Endodermal cell (in vitro differentiated cells): ENCODE results near the gene TRPV3. TPM values are rescaled to one million over a fixed set of nuclear protein-coding genes. Genes with fewer than 3 reads are reported as not detected.
A peak's percentile ranks its signal among the peaks of the same experiment; 100 is the strongest.

ENCODE experiments used
- DNase-seq: peaks from one replicate; pipeline ENCODE4 v3.0.0-alpha.2; 2017
- H3K27ac ChIP-seq: 2 replicates; pipeline ENCODE4 v1.5.1; 2013; ENCODE audit warnings: mild to moderate bottlenecking, low read depth, low read length, moderate library complexity
- H3K27me3 ChIP-seq: 2 replicates; pipeline ENCODE4 v1.6.1; 2013; ENCODE audit warnings: mild to moderate bottlenecking, low read length, moderate library complexity; ENCODE audit not compliant: insufficient read depth, control insufficient read depth, poor library complexity, severe bottlenecking
- H3K36me3 ChIP-seq: 2 replicates; pipeline ENCODE4 v1.7.0; 2013; ENCODE audit warnings: mild to moderate bottlenecking, low read length, moderate library complexity; ENCODE audit not compliant: control insufficient read depth, insufficient read depth
- H3K4me1 ChIP-seq: one replicate; pipeline ENCODE4 v1.7.0; 2013; ENCODE audit warnings: low read length; ENCODE audit not compliant: control insufficient read depth, insufficient read depth
- H3K4me3 ChIP-seq: 2 replicates; pipeline ENCODE4 v1.5.1; 2013; ENCODE audit warnings: mild to moderate bottlenecking, low read length, moderate library complexity
- H3K9ac ChIP-seq: 2 replicates; pipeline ENCODE4 v1.6.1; 2013; ENCODE audit warnings: mild to moderate bottlenecking, low read length, moderate library complexity; ENCODE audit not compliant: poor library complexity, severe bottlenecking; ENCODE audit errors: extremely low read depth
- H3K9me3 ChIP-seq: 2 replicates; pipeline ENCODE4 v1.6.1; 2013; ENCODE audit warnings: mild to moderate bottlenecking, low read length, moderate library complexity; ENCODE audit not compliant: control insufficient read depth
- H3K27ac Mint-ChIP-seq: 2 replicates; pipeline ENCODE4 v1.8.0; 2020; ENCODE audit warnings: mixed read lengths
- H3K27me3 Mint-ChIP-seq: 2 replicates; pipeline ENCODE4 v1.8.0; 2021; ENCODE audit warnings: mild to moderate bottlenecking, mixed read lengths; ENCODE audit not compliant: insufficient read depth
- H3K36me3 Mint-ChIP-seq: 2 replicates; pipeline ENCODE4 v1.8.0; 2020; ENCODE audit warnings: low read depth, mixed read lengths
- H3K4me1 Mint-ChIP-seq: 2 replicates; pipeline ENCODE4 v1.8.0; 2020; ENCODE audit warnings: mixed read lengths
- H3K4me3 Mint-ChIP-seq: 2 replicates; pipeline ENCODE4 v1.8.0; 2020; ENCODE audit warnings: mild to moderate bottlenecking, moderate library complexity, mixed read lengths
- H3K9me3 Mint-ChIP-seq: 2 replicates; pipeline ENCODE4 v1.8.0; 2020; ENCODE audit warnings: mild to moderate bottlenecking, mixed read lengths
- WGBS, 2 experiments: methylation state at CpG; one replicate each; pipeline versions ENCODE4 v1.1.5 to v1.1.7; 2013; ENCODE audit warnings: missing lambda C conversion rate in 2 of 2, mixed read lengths in 1 of 2; ENCODE audit not compliant: insufficient coverage in 1 of 2, insufficient read length in 1 of 2; 5-methylcytosine and 5-hydroxymethylcytosine counted together
- total RNA-seq, 2 donors: library from RNA; stranded (reverse); fragmentation: NEBNext Ultra II Directional in 1 of 2; extraction: Animal tissue kit (Norgen Biotek cat#: 25700) in 1 of 2; gene quantifications; 2 replicates in 1 of 2; 3 replicates in 1 of 2; pipeline ENCODE4 v1.2.1, GENCODE V29; 2021
- TF ChIP-seq, protein P1 (sequence below): fragments of 200-600 bp; sonication (generic); conservative IDR thresholded peaks from 2 replicates; pipeline ENCODE4 v1.5.0; 2021; ENCODE audit warnings: antibody characterized with exemption, mild to moderate bottlenecking

The TRPV3 gene
- total RNA-seq, 2 donors from 2014 or later = 6.2 to 11.3 TPM

- Histone ChIP-seq H3K4me3 (no peak overlapping the region), H3K9ac (no peak overlapping the region), H3K36me3 (peaks cover 32% of the 10 kb centered on the region), H3K27ac (no peak overlapping the region), H3K27me3 (no peaks in the 10 kb centered on the region), H3K4me1 (no peaks in the 10 kb centered on the region), H3K9me3 (no peaks in the 10 kb centered on the region)
- no peaks in the 10 kb centered on the region for H3K4me1 Mint-ChIP-seq
- TF ChIP-seq, protein P1, sequence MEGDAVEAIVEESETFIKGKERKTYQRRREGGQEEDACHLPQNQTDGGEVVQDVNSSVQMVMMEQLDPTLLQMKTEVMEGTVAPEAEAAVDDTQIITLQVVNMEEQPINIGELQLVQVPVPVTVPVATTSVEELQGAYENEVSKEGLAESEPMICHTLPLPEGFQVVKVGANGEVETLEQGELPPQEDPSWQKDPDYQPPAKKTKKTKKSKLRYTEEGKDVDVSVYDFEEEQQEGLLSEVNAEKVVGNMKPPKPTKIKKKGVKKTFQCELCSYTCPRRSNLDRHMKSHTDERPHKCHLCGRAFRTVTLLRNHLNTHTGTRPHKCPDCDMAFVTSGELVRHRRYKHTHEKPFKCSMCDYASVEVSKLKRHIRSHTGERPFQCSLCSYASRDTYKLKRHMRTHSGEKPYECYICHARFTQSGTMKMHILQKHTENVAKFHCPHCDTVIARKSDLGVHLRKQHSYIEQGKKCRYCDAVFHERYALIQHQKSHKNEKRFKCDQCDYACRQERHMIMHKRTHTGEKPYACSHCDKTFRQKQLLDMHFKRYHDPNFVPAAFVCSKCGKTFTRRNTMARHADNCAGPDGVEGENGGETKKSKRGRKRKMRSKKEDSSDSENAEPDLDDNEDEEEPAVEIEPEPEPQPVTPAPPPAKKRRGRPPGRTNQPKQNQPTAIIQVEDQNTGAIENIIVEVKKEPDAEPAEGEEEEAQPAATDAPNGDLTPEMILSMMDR = no peak
- H3K36me3 Mint-ChIP-seq = peaks cover 49% of the 10 kb centered on the region
- H3K27ac Mint-ChIP-seq = no peak overlapping the region
- 96 to 100% methylated on average over 4 to 17 of the region's 17 CpGs for WGBS, 2 experiments
- H3K9me3 Mint-ChIP-seq = no peaks in the 10 kb centered on the region
- no peak overlapping the region for H3K4me3 Mint-ChIP-seq
- no peaks in the 10 kb centered on the region for H3K27me3 Mint-ChIP-seq
- no peak for DNase-seq
Observed at GRCh38 chr17:3603119-3603869, 45.7 kb upstream of the TRPV3 start.

- H3K27ac Mint-ChIP-seq = no peak overlapping the region
- 81 to 87% methylated on average over 11 to 16 of the region's 16 CpGs for WGBS, 2 experiments
- H3K4me1 Mint-ChIP-seq = no peaks in the 10 kb centered on the region
- peak; percentile 86 for DNase-seq
- TF ChIP-seq, protein P1 = peak; percentile 78
- no peaks in the 10 kb centered on the region for H3K27me3 Mint-ChIP-seq
- H3K9me3 ChIP-seq = no peaks in the 10 kb centered on the region
- no peak overlapping the region for H3K27ac ChIP-seq
- no peaks in the 10 kb centered on the region for H3K27me3 ChIP-seq
- H3K4me3 ChIP-seq = no peak overlapping the region
- peaks cover 46% of the 10 kb centered on the region for H3K36me3 Mint-ChIP-seq
- H3K4me3 Mint-ChIP-seq = no peak overlapping the region
- H3K9me3 Mint-ChIP-seq = no peaks in the 10 kb centered on the region
- H3K36me3 ChIP-seq = peaks cover 25% of the 10 kb centered on the region
- H3K9ac ChIP-seq = no peak overlapping the region
- no peaks in the 10 kb centered on the region for H3K4me1 ChIP-seq
Observed at GRCh38 chr17:3602499-3602898, 44.9 kb upstream of the TRPV3 start.

DNA sequence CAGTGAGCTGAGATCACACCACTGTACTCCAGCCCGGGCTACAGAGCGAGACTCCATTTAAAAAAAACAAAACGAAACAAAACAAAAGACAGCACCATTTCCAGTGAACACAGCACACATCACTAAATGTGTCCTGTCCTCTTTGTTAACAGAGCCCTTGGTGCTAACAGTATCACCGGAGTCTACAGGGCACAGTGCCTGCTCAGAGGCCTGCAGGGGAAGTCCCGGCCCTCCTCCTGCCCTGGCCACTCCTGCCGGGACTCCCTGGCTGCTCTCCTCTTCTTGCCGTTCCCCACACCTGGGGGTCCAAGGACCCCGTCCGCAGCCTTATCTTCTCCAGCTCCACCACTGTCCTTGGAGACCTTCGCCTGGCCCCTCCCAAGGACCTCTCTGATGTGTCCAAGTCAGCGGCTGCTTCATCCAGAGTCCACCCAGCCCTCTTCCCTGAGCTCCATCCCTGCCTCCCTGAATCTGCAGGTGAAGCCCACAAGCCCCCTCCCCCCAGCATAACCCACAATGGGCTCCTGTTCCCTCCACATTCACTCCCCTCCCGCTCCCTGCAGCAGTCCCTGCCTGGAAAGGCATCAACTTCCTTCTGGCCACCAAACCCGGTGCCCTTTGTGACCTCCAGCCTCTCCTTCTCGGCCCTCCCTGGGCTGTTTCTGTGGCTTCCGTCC lies 43.1 kb upstream of the TRPV3 start:
- H3K9me3 Mint-ChIP-seq = no peaks in the 10 kb centered on the region
- Histone ChIP-seq H3K4me1 (no peaks in the 10 kb centered on the region), H3K27ac (no peak overlapping the region), H3K27me3 (no peaks in the 10 kb centered on the region), H3K36me3 (peaks cover 16% of the 10 kb centered on the region), H3K4me3 (no peak overlapping the region), H3K9me3 (no peaks in the 10 kb centered on the region), H3K9ac (no peak overlapping the region)
- no peak overlapping the region for H3K27ac Mint-ChIP-seq
- no peak overlapping the region for H3K4me3 Mint-ChIP-seq
- TF ChIP-seq, protein P1 = no peak
- no peaks in the 10 kb centered on the region for H3K4me1 Mint-ChIP-seq
- 91 to 93% methylated on average over 7 to 15 of the region's 15 CpGs for WGBS, 2 experiments
- H3K36me3 Mint-ChIP-seq = peaks cover 43% of the 10 kb centered on the region
- no peak for DNase-seq
- no peaks in the 10 kb centered on the region for H3K27me3 Mint-ChIP-seq
